H1 (cell line): ENCODE data around the gene ZC3H14. TPM values are rescaled to one million over a fixed set of nuclear protein-coding genes. Genes with fewer than 3 reads are reported as not detected.

ENCODE experiments used
- CTCF ChIA-PET: fragments of 300-600 bp; sonication (Branson Sonifier 250); formaldehyde crosslinking; loops from one replicate; lab custom pipeline; 2021; ENCODE audit not compliant: partially characterized antibody; lab: Charles Lee
- POLR2A ChIA-PET: fragments of 300-600 bp; sonication (Branson Sonifier 250); formaldehyde crosslinking; loops from one replicate; lab custom pipeline; 2021; ENCODE audit warnings: inconsistent platforms; ENCODE audit not compliant: partially characterized antibody; lab: Charles Lee
- DNase-seq, 2 experiments: peaks; one replicate each; pipeline versions ENCODE4 v3.0.0 to v3.0.0-alpha.2; 2010 to 2022; ENCODE audit warnings: low spot score in 2 of 2, low read depth in 1 of 2, mixed read lengths in 1 of 2
- FAIRE-seq: peaks from 2 replicates; lab custom pipeline; 2011; peaks lifted over from hg19 to GRCh38; lab: Jason Lieb, UNC
- H2AFZ ChIP-seq: 2 replicates; pipeline ENCODE4 v1.8.1; 2012; ENCODE audit warnings: low read length, inconsistent platforms
- H2AK5ac ChIP-seq: 2 replicates; pipeline ENCODE4 v1.6.1; 2013; ENCODE audit warnings: low read depth, low read length
- H2BK120ac ChIP-seq: replicated peaks from 2 replicates; pipeline ENCODE3; 2013; ENCODE audit warnings: low read depth, low read length, inconsistent platforms
- H2BK12ac ChIP-seq: 2 replicates; pipeline ENCODE4 v1.6.1; 2013; ENCODE audit warnings: low read depth, low read length
- H2BK15ac ChIP-seq: 2 replicates; pipeline ENCODE4 v1.6.1; 2013; ENCODE audit warnings: low read length
- H2BK20ac ChIP-seq: 2 replicates; pipeline ENCODE4 v1.6.1; 2013; ENCODE audit warnings: low read length
- H2BK5ac ChIP-seq: 2 replicates; pipeline ENCODE4 v1.6.1; 2013; ENCODE audit warnings: low read depth, low read length
- H3K14ac ChIP-seq: 2 replicates; pipeline ENCODE4 v1.6.1; 2013; ENCODE audit warnings: inconsistent platforms; ENCODE audit not compliant: insufficient read length
- H3K18ac ChIP-seq: 2 replicates; pipeline ENCODE4 v1.6.1; 2013; ENCODE audit warnings: low read length; ENCODE audit errors: extremely low read depth
- H3K23ac ChIP-seq: 2 replicates; pipeline ENCODE4 v1.6.1; 2013; ENCODE audit warnings: inconsistent platforms; ENCODE audit not compliant: insufficient read length
- H3K23me2 ChIP-seq: 2 replicates; pipeline ENCODE4 v1.6.1; 2013; ENCODE audit warnings: low read depth, low read length
- H3K27ac ChIP-seq: 2 replicates; pipeline ENCODE4 v1.6.1; 2011; ENCODE audit warnings: low read depth, low read length, inconsistent platforms
- H3K27me3 ChIP-seq, 4 experiments: replicated peaks in 1 of 4; 1 replicate in 1 of 4; 2 replicates in 3 of 4; pipeline versions ENCODE4 v1.6.1 to v1.8.1; 2011 to 2013; ENCODE audit warnings: low read length in 3 of 4, mild to moderate bottlenecking in 3 of 4, inconsistent platforms in 2 of 4, mixed read lengths in 2 of 4, moderate library complexity in 1 of 4; ENCODE audit not compliant: control insufficient read depth in 3 of 4, insufficient read depth in 3 of 4; ENCODE audit errors: extremely low read depth in 1 of 4
- H3K36me3 ChIP-seq, 4 experiments: 2 replicates each; pipeline versions ENCODE4 v1.6.1 to v1.8.1; 2011 to 2013; ENCODE audit warnings: mild to moderate bottlenecking in 4 of 4, low read length in 3 of 4, moderate library complexity in 2 of 4, control low read depth in 1 of 4, inconsistent platforms in 1 of 4; ENCODE audit not compliant: insufficient read depth in 4 of 4, control insufficient read depth in 2 of 4
- H3K4ac ChIP-seq: replicated peaks from 2 replicates; pipeline ENCODE3; 2013; ENCODE audit warnings: low read length, low read depth, mixed read lengths, inconsistent platforms; ENCODE audit not compliant: insufficient read length
- H3K4me1 ChIP-seq, 4 experiments: replicated peaks in 1 of 4; 1 replicate in 1 of 4; 2 replicates in 3 of 4; pipeline versions ENCODE4 v1.6.1 to v1.8.1; 2011 to 2013; ENCODE audit warnings: low read length in 3 of 4, inconsistent platforms in 2 of 4, mixed read lengths in 1 of 4; ENCODE audit not compliant: insufficient read depth in 4 of 4, control insufficient read depth in 3 of 4
- H3K4me2 ChIP-seq, 2 experiments: 2 replicates each; pipeline versions ENCODE4 v1.6.1 to v1.8.1; 2011 to 2013; ENCODE audit warnings: low read depth in 2 of 2, low read length in 2 of 2, control low read depth in 1 of 2, inconsistent platforms in 1 of 2, mild to moderate bottlenecking in 1 of 2; ENCODE audit not compliant: insufficient read depth in 1 of 2
- H3K4me3 ChIP-seq, 4 experiments: fragments of 200-600, 300-600 bp in 1 of 4; sonication (generic), shearing (Covaris generic), sonication (Bioruptor Twin) in 1 of 4; 2 replicates each; pipeline versions ENCODE4 v1.5.1 to v1.8.1; 2011 to 2016; ENCODE audit warnings: low read length in 4 of 4, low read depth in 3 of 4, control low read depth in 2 of 4, inconsistent platforms in 2 of 4, mild to moderate bottlenecking in 2 of 4, mixed read lengths in 1 of 4, moderate library complexity in 1 of 4; ENCODE audit not compliant: insufficient read depth in 2 of 4; ENCODE audit errors: extremely low read depth in 1 of 4
- H3K56ac ChIP-seq: replicated peaks from 2 replicates; pipeline ENCODE3; 2013; ENCODE audit warnings: low read depth, mild to moderate bottlenecking, mixed read lengths, low read length, inconsistent platforms; ENCODE audit not compliant: insufficient read length
- H3K79me1 ChIP-seq: 2 replicates; pipeline ENCODE4 v1.6.1; 2013; ENCODE audit warnings: low read depth, low read length, control low read depth
- H3K79me2 ChIP-seq, 2 experiments: 2 replicates each; pipeline versions ENCODE4 v1.6.1 to v1.8.1; 2012 to 2013; ENCODE audit warnings: low read length in 2 of 2, mild to moderate bottlenecking in 2 of 2, inconsistent platforms in 1 of 2; ENCODE audit not compliant: insufficient read depth in 2 of 2, control insufficient read depth in 1 of 2
- H3K9ac ChIP-seq, 4 experiments: replicated peaks in 1 of 4; 1 replicate in 1 of 4; 2 replicates in 3 of 4; pipeline versions ENCODE4 v1.6.1 to v1.8.1; 2011 to 2013; ENCODE audit warnings: low read depth in 3 of 4, low read length in 3 of 4, control low read depth in 2 of 4, mild to moderate bottlenecking in 2 of 4, moderate library complexity in 2 of 4, inconsistent platforms in 1 of 4; ENCODE audit errors: extremely low read depth in 1 of 4
- H3K9me3 ChIP-seq, 2 experiments: 2 replicates each; pipeline versions ENCODE4 v1.6.1 to v1.8.1; 2012 to 2013; ENCODE audit warnings: mild to moderate bottlenecking in 2 of 2, moderate library complexity in 2 of 2, control low read depth in 1 of 2, inconsistent platforms in 1 of 2, low read depth in 1 of 2, low read length in 1 of 2, mixed read lengths in 1 of 2; ENCODE audit not compliant: insufficient read depth in 2 of 2
- H4K20me1 ChIP-seq, 2 experiments: replicated peaks in 1 of 2; 2 replicates each; pipeline versions ENCODE3 to v1.8.1; 2011 to 2013; ENCODE audit warnings: inconsistent platforms in 2 of 2, low read length in 2 of 2, mild to moderate bottlenecking in 1 of 2; ENCODE audit not compliant: insufficient read depth in 2 of 2, control insufficient read depth in 1 of 2
- H4K5ac ChIP-seq: 2 replicates; pipeline ENCODE4 v1.6.1; 2013; ENCODE audit warnings: low read length, low read depth, mixed read lengths, inconsistent platforms; ENCODE audit not compliant: insufficient read length
- H4K8ac ChIP-seq: 2 replicates; pipeline ENCODE4 v1.8.0; 2013; ENCODE audit warnings: mild to moderate bottlenecking, moderate library complexity, low read length, inconsistent platforms; ENCODE audit not compliant: insufficient read depth; ENCODE audit errors: extremely low read depth
- H4K91ac ChIP-seq: replicated peaks from 2 replicates; pipeline ENCODE3; 2013; ENCODE audit warnings: low read length, mixed read lengths, inconsistent platforms; ENCODE audit not compliant: insufficient read length
- ASH2L ChIP-seq: fragments of 200-600, 300-600 bp; sonication (generic); IDR thresholded peaks from one replicate; pipeline ENCODE4 v1.7.1; 2017; ENCODE audit warnings: low read length
- ATF3 ChIP-seq: IDR thresholded peaks from 2 replicates; pipeline ENCODE4 v1.6.1; 2011; ENCODE audit warnings: low read depth, mild to moderate bottlenecking, low read length; ENCODE audit not compliant: insufficient read depth
- E2F6 ChIP-seq: IDR thresholded peaks from 2 replicates; pipeline ENCODE4 v1.6.1; 2012; ENCODE audit warnings: inconsistent platforms
- EGR1 ChIP-seq: IDR thresholded peaks from 2 replicates; pipeline ENCODE4 v1.6.1; 2011; ENCODE audit warnings: low read depth, low read length, borderline replicate concordance
- HDAC6 ChIP-seq: IDR thresholded peaks from one replicate; pipeline ENCODE4 v1.7.1; 2012; ENCODE audit warnings: low read depth, mild to moderate bottlenecking, inconsistent platforms, low read length, moderate library complexity
- NANOG ChIP-seq: IDR thresholded peaks from 2 replicates; pipeline ENCODE4 v1.6.1; 2011; ENCODE audit warnings: low read length, low read depth, mild to moderate bottlenecking, inconsistent platforms; ENCODE audit not compliant: insufficient read depth, poor library complexity, severe bottlenecking
- TBP ChIP-seq: IDR thresholded peaks from 2 replicates; pipeline ENCODE4 v1.6.1; 2011; ENCODE audit warnings: low read depth, low read length, improper control_type of control experiment
- TCF12 ChIP-seq: IDR thresholded peaks from 2 replicates; pipeline ENCODE4 v1.6.1; 2011; ENCODE audit warnings: low read depth, mild to moderate bottlenecking, low read length
- ZNF274 ChIP-seq: IDR thresholded peaks from 2 replicates; pipeline ENCODE4 v1.7.0; 2012; ENCODE audit warnings: low read length, borderline replicate concordance; ENCODE audit errors: extremely low read depth
- WGBS, 2 experiments: shearing (Covaris generic) in 1 of 2; methylation state at CpG; one replicate each; pipeline versions ENCODE4 v1.1.6 to v1.1.7; 2013 to 2015; ENCODE audit warnings: low lambda C conversion rate in 2 of 2, mixed read lengths in 2 of 2, inconsistent platforms in 1 of 2, low coverage in 1 of 2, missing lambda C conversion rate in 1 of 2; ENCODE audit not compliant: insufficient replicate concordance in 2 of 2, insufficient coverage in 1 of 2, insufficient read length in 1 of 2; ENCODE audit errors: extremely low coverage in 1 of 2, missing lambda C conversion rate in 1 of 2; 5-methylcytosine and 5-hydroxymethylcytosine counted together
- polyA plus RNA-seq, 7 experiments: library from polyadenylated mRNA; depleted of rRNA in 3 of 7; stranded (reverse) in 5 of 7; unstranded in 2 of 7; fragments of >200 nt in 5 of 7; fragments of 200-250 nt in 2 of 7; gene quantifications; 1 replicate in 5 of 7; 2 replicates in 1 of 7; 4 replicates in 1 of 7; pipeline versions ENCODE4 v1.2.1 to v1.2.3, GENCODE V29; 2011 to 2013; ENCODE audit warnings: missing spikeins in 2 of 7, mixed read lengths in 2 of 7
- total RNA-seq: library from RNA; stranded (reverse); fragmentation: NEBNext Ultra II Directional; extraction: Animal tissue kit (Norgen Biotek cat#: 25700); gene quantifications from 2 replicates; pipeline ENCODE4 v1.2.1, GENCODE V29; 2021

ZC3H14 gene
- total and polyA plus RNA-seq, 2 of the 8 experiments (the other 6 are each of a cell fraction or from before 2014, with no cell fraction given), result 86.0 to 99.1 TPM

- FAIRE-seq, result no peak
- no peak for DNase-seq
- POLR2A ChIA-PET, result interaction anchor here (2.8 kb wide), 1 partner anchor 13 kb away, joined by 12 read pairs; the partner anchor contains the start of gene ZC3H14
- Histone ChIP-seq H4K20me1 (no peaks in the 10 kb centered on the region), H2BK5ac (no peak overlapping the region), H3K27me3 (no peaks in the 10 kb centered on the region), H3K18ac (no peak overlapping the region), H3K56ac (no peak overlapping the region), H3K79me2 (peaks cover 0 to 14% of the 10 kb centered on the region in 2 experiments; a peak in 3 of 4 replicates), H4K5ac (no peak overlapping the region), H2AFZ (no peak overlapping the region), H3K23ac (no peak overlapping the region), H3K9ac (no peak overlapping the region), H3K4ac (no peak overlapping the region), H3K79me1 (no peaks in the 10 kb centered on the region), H3K9me3 (no peaks in the 10 kb centered on the region), H3K27ac (no peak overlapping the region), H3K36me3 (peaks cover 4 to 20% (median 9%) of the 10 kb centered on the region in 4 experiments; a peak in 7 of 8 replicates), H2BK20ac (no peak overlapping the region), H4K91ac (no peak overlapping the region), H4K8ac (peak overlapping the region; percentile 11; the same call in 1 of the 2 replicates), H3K4me1 (peaks cover 0 to 2% (median 0%) of the 10 kb centered on the region in 4 experiments; a peak in 1 of 7 replicates), H3K14ac (no peak overlapping the region), H2AK5ac (no peak overlapping the region), H3K4me3 (no peak overlapping the region), H3K4me2 (no peak overlapping the region; a peak in 1 of 4 replicates), H3K23me2 (peaks cover 4% of the 10 kb centered on the region; the same call in 1 of the 2 replicates), H2BK120ac (no peak overlapping the region), H2BK15ac (no peak overlapping the region), H2BK12ac (no peak overlapping the region)
- TF ChIP-seq EGR1, result no peak
- TF ChIP-seq E2F6, result no peak
- TF ChIP-seq ZNF274, result no peak
- no peak for TF ChIP-seq HDAC6
- no peak for TF ChIP-seq NANOG
- no peak for TF ChIP-seq ASH2L
- no peak for TF ChIP-seq ATF3
- no peak for TF ChIP-seq TBP
- no peak for TF ChIP-seq TCF12
- 95% methylated on average over 15 of the region's 15 CpGs; no CpG with 5 or more reads in 1 of the 2 experiments for WGBS, 2 experiments
- CTCF ChIA-PET, result interaction anchor here (1.3 to 3.5 kb wide), 2 partner anchors 10 to 57 kb away, joined by 3 to 21 read pairs; no protein-coding TSS in a partner anchor
These were observed 12.8 kb upstream of the ZC3H14 start for GRCh38 chr14:88550078-88550477.
